ENCODE measurements around the gene AHCTF1. TPM values are rescaled to one million over a fixed set of nuclear protein-coding genes. Genes with fewer than 3 reads are reported as not detected.

Gene AHCTF1
- total RNA-seq, 1 experiment from 2014 or later, result 42.3 TPM

GRCh38 chr1:246906833-246907232 is 24.9 kb downstream of the AHCTF1 start:
- ChIA-PET CTCF (no interaction called here), POLR2A (no interaction called here)
- H3K4me3 ChIP-seq (ENCODE audit: low read depth, low read length), result no peak overlapping the region
- H3K4me1 ChIP-seq, result no peaks in the 10 kb centered on the region
- Mint-ChIP-seq H3K9me3 (ENCODE audit: unreplicated experiment) (no peaks in the 10 kb centered on the region), H3K4me1 (ENCODE audit: low read depth, unreplicated experiment) (no peaks in the 10 kb centered on the region), H3K27ac (ENCODE audit: unreplicated experiment) (no peak overlapping the region), H3K4me3 (ENCODE audit: unreplicated experiment) (no peak overlapping the region), H3K36me3 (ENCODE audit: insufficient read depth, unreplicated experiment) (peaks cover 81% of the 10 kb centered on the region), H3K27me3 (ENCODE audit: insufficient read depth, unreplicated experiment) (no peaks in the 10 kb centered on the region)
- no peaks in the 10 kb centered on the region for H3K9me3 ChIP-seq
- DNase-seq, result no peak
- no TSS peak for BruUV-seq (replicated peaks)
- no peak for TF ChIP-seq CTCF (IDR thresholded peaks at IDR 0.05; ENCODE audit: insufficient read depth in 1 of 2, low read depth in 1 of 2, low read length in 1 of 2, severe bottlenecking in 1 of 2, unreplicated experiment in 1 of 2)
- H3K36me3 ChIP-seq (ENCODE audit: control insufficient read depth, insufficient read depth, low read length), result no peaks in the 10 kb centered on the region
- intact Hi-C loops (cut with micrococcal nuclease; ENCODE audit: unreplicated experiment), result loop anchor here (1.0 kb wide), 1 partner anchor 171 kb away; the partner anchor contains the start of gene ZNF670
- H3K27me3 ChIP-seq (replicated peaks; ENCODE audit: control insufficient read depth, insufficient read depth, low read length), result no peaks in the 10 kb centered on the region

- H3K9me3 ChIP-seq, result no peaks in the 10 kb centered on the region
- DNase-seq, result no peak
- no TSS peak for BruUV-seq (replicated peaks)
- intact Hi-C loops (cut with micrococcal nuclease; ENCODE audit: unreplicated experiment), result no loop called here
- no peaks in the 10 kb centered on the region for H3K27me3 ChIP-seq (replicated peaks; ENCODE audit: control insufficient read depth, insufficient read depth, low read length)
- no peaks in the 10 kb centered on the region for H3K4me1 ChIP-seq
- H3K4me3 ChIP-seq (ENCODE audit: low read depth, low read length), result no peak overlapping the region
- Mint-ChIP-seq H3K27ac (ENCODE audit: unreplicated experiment) (no peak overlapping the region), H3K4me1 (ENCODE audit: low read depth, unreplicated experiment) (no peaks in the 10 kb centered on the region), H3K4me3 (ENCODE audit: unreplicated experiment) (no peak overlapping the region), H3K27me3 (ENCODE audit: insufficient read depth, unreplicated experiment) (no peaks in the 10 kb centered on the region), H3K9me3 (ENCODE audit: unreplicated experiment) (no peaks in the 10 kb centered on the region), H3K36me3 (ENCODE audit: insufficient read depth, unreplicated experiment) (peaks cover 93% of the 10 kb centered on the region)
- ChIA-PET POLR2A (no interaction called here), CTCF (no interaction called here)
- H3K36me3 ChIP-seq (ENCODE audit: control insufficient read depth, insufficient read depth, low read length), result no peaks in the 10 kb centered on the region
- no peak for TF ChIP-seq CTCF (IDR thresholded peaks at IDR 0.05; ENCODE audit: insufficient read depth in 1 of 2, low read depth in 1 of 2, low read length in 1 of 2, severe bottlenecking in 1 of 2, unreplicated experiment in 1 of 2)
These were observed 29.9 kb downstream of the AHCTF1 start for GRCh38 chr1:246901874-246902273.

GRCh38 chr1:246897302-246897701 is 34.4 kb downstream of the AHCTF1 start:
- Histone ChIP-seq H3K9me3 (no peaks in the 10 kb centered on the region), H3K27me3 (replicated peaks; ENCODE audit: control insufficient read depth, insufficient read depth, low read length) (no peaks in the 10 kb centered on the region), H3K4me1 (no peaks in the 10 kb centered on the region), H3K4me3 (ENCODE audit: low read depth, low read length) (no peak overlapping the region), H3K36me3 (ENCODE audit: control insufficient read depth, insufficient read depth, low read length) (no peaks in the 10 kb centered on the region; the same call in 1 of the 2 replicates)
- Mint-ChIP-seq H3K36me3 (ENCODE audit: insufficient read depth, unreplicated experiment) (peaks cover 94% of the 10 kb centered on the region), H3K27me3 (ENCODE audit: insufficient read depth, unreplicated experiment) (no peaks in the 10 kb centered on the region), H3K27ac (ENCODE audit: unreplicated experiment) (no peak overlapping the region), H3K4me3 (ENCODE audit: unreplicated experiment) (no peak overlapping the region), H3K9me3 (ENCODE audit: unreplicated experiment) (no peaks in the 10 kb centered on the region), H3K4me1 (ENCODE audit: low read depth, unreplicated experiment) (no peaks in the 10 kb centered on the region)
- BruUV-seq (replicated peaks), result no TSS peak
- no peak for DNase-seq
- ChIA-PET CTCF (no interaction called here), POLR2A (no interaction called here)
- intact Hi-C loops (cut with micrococcal nuclease; ENCODE audit: unreplicated experiment), result no loop called here
- TF ChIP-seq CTCF (IDR thresholded peaks at IDR 0.05; ENCODE audit: insufficient read depth in 1 of 2, low read depth in 1 of 2, low read length in 1 of 2, severe bottlenecking in 1 of 2, unreplicated experiment in 1 of 2), result no peak

Measured in Caco-2 (cell line).